GM23248 (cell line): ENCODE measurements around the gene GSTM5. TPM values are rescaled to one million over a fixed set of nuclear protein-coding genes. Genes with fewer than 3 reads are reported as not detected.
A peak's percentile ranks its signal among the peaks of the same experiment; 100 is the strongest.

Experiments
- DNase-seq: peaks from one replicate; pipeline ENCODE4 v3.0.0-alpha.2; 2015
- H2AFZ ChIP-seq: fragments of 200-600 bp; sonication (generic); 2 replicates; pipeline ENCODE4 v1.6.1; 2016; ENCODE audit warnings: antibody characterized with exemption
- H3F3A ChIP-seq: fragments of 200-600 bp; sonication (generic); 2 replicates; pipeline ENCODE4 v1.6.1; 2016; ENCODE audit warnings: mild to moderate bottlenecking, antibody characterized with exemption, mixed run types; ENCODE audit not compliant: insufficient read depth
- H3K27ac ChIP-seq: fragments of 200-600 bp; sonication (generic); 2 replicates; pipeline ENCODE4 v1.5.1; 2016; ENCODE audit warnings: mild to moderate bottlenecking
- H3K27me3 ChIP-seq: fragments of 200-600 bp; sonication (generic); replicated peaks from 2 replicates; pipeline ENCODE4 v1.6.1; 2016; ENCODE audit warnings: mild to moderate bottlenecking; ENCODE audit not compliant: insufficient read depth
- H3K36me3 ChIP-seq: fragments of 200-600 bp; sonication (generic); 2 replicates; pipeline ENCODE4 v1.6.1; 2016; ENCODE audit warnings: low read depth, mild to moderate bottlenecking
- H3K4me1 ChIP-seq: fragments of 200-600 bp; sonication (generic); 2 replicates; pipeline ENCODE4 v1.6.1; 2016; ENCODE audit warnings: mild to moderate bottlenecking; ENCODE audit not compliant: insufficient read depth
- H3K4me2 ChIP-seq: fragments of 200-600 bp; sonication (generic); one replicate; pipeline ENCODE4 v1.6.1; 2016; ENCODE audit warnings: mild to moderate bottlenecking; ENCODE audit not compliant: unreplicated experiment
- H3K4me3 ChIP-seq: fragments of 200-600 bp; sonication (generic); 2 replicates; pipeline ENCODE4 v1.5.1; 2016; ENCODE audit warnings: mild to moderate bottlenecking
- H3K79me2 ChIP-seq: fragments of 200-600 bp; sonication (generic); 2 replicates; pipeline ENCODE4 v1.6.1; 2016; ENCODE audit warnings: mild to moderate bottlenecking; ENCODE audit not compliant: insufficient read depth
- H3K9ac ChIP-seq: fragments of 200-600 bp; sonication (generic); 2 replicates; pipeline ENCODE4 v1.6.1; 2016; ENCODE audit warnings: mild to moderate bottlenecking
- H3K9me2 ChIP-seq: fragments of 200-600 bp; sonication (generic); 2 replicates; pipeline ENCODE4 v1.6.1; 2016; ENCODE audit warnings: mixed run types, mild to moderate bottlenecking, moderate library complexity; ENCODE audit not compliant: insufficient read depth
- H3K9me3 ChIP-seq: fragments of 200-600 bp; sonication (generic); one replicate; pipeline ENCODE4 v1.6.1; 2017; ENCODE audit warnings: low read depth
- H4K20me1 ChIP-seq: fragments of 200-600 bp; sonication (generic); 2 replicates; pipeline ENCODE4 v1.6.0; 2016; ENCODE audit not compliant: insufficient read depth
- EZH2 ChIP-seq: fragments of 200-600 bp; sonication (generic); IDR thresholded peaks from 2 replicates; pipeline ENCODE4 v1.6.1; 2018; ENCODE audit warnings: antibody characterized with exemption, mild to moderate bottlenecking; ENCODE audit not compliant: insufficient read depth, poor library complexity, severe bottlenecking
- EZH2phosphoT487 ChIP-seq: fragments of 200-600 bp; sonication (generic); IDR thresholded peaks from 2 replicates; pipeline ENCODE4 v1.6.1; 2018; ENCODE audit warnings: antibody characterized with exemption, moderate library complexity, mild to moderate bottlenecking, low read depth; ENCODE audit not compliant: insufficient read depth
- WGBS, 2 experiments: methylation state at CpG; one replicate each; pipeline ENCODE4 v1.1.6; 2015 to 2017; ENCODE audit warnings: low lambda C conversion rate in 2 of 2, low coverage in 1 of 2; ENCODE audit errors: missing lambda C conversion rate in 2 of 2; 5-methylcytosine and 5-hydroxymethylcytosine counted together
- in situ Hi-C: fragments of 300-500 bp; cut with MboI; formaldehyde crosslinking; loops from 2 replicates; pipeline ENCODE4 v1.15.0; 2020
- polyA plus RNA-seq: library from polyadenylated mRNA; unstranded; fragments of >200 nt; fragmentation: Nextera tagmentation; extraction: Ambion mirVana; gene quantifications from 2 replicates; pipeline ENCODE4 v1.2.1, GENCODE V29; 2016
- total RNA-seq: library from RNA; depleted of rRNA; stranded (reverse); fragments of >200 nt; shearing (Covaris generic); gene quantifications from 2 replicates; pipeline ENCODE4 v1.2.3, GENCODE V29; 2014

Gene GSTM5
- total and polyA plus RNA-seq, 2 experiments from 2014 or later = 2.4 to 2.5 TPM

DNA sequence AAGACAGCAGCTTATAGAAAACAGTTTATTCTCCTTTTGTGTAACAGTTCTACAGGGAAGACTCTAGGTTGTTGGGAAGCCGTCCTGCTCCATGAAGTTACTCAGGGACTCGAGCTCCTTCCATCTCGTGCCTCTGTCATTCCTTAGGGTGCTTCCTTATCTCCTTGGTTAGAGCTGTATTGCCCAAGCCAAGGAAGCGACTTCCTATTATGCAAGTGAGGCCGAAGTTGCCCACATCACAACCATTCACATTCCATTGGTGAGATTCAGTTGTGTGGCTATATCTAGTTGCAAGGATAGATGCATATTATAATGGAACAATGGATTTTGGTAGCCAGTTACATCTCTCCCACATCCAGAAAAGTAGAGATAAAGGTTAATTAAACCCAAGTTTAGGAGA is 9.0 kb downstream of the GSTM5 start:
- Histone ChIP-seq H3K36me3 (no peaks in the 10 kb centered on the region), H3K27me3 (no peaks in the 10 kb centered on the region), H3K4me1 (peaks cover 23% of the 10 kb centered on the region), H3K9ac (no peak overlapping the region), H2AFZ (no peak overlapping the region), H4K20me1 (no peaks in the 10 kb centered on the region), H3K4me3 (no peak overlapping the region), H3K9me3 (no peaks in the 10 kb centered on the region), H3K4me2 (no peak overlapping the region), H3K9me2 (no peaks in the 10 kb centered on the region), H3K79me2 (no peaks in the 10 kb centered on the region), H3F3A (peaks cover 19% of the 10 kb centered on the region), H3K27ac (no peak overlapping the region)
- peak; percentile 36 for DNase-seq
- in situ Hi-C loops = loop anchor here (10.0 kb wide), 1 partner anchor 176 kb away; the partner anchor contains the start of gene GNAI3
- TF ChIP-seq EZH2 (no peak), EZH2phosphoT487 (no peak)
- 79 to 84% methylated on average over 5 of the region's 5 CpGs for WGBS, 2 experiments

DNA sequence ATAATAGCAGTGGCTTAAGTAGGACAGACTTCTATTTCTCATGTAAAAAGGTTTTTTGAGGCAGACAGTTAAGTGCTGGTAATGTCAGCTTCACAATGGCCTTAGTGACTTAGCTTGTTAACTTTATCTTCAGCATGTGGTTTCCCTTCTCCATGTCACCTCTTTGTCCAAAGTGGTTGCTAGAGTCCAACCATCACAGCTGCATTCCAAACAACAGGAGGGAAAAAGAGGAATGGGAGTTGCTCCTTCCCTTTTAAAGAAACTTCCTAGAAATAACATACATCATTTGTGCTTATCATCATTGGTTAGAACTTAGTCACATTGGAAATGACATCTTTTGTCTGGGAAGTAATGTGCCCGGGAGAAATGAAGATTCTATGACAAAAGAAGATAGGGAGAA is 9.9 kb downstream of the GSTM5 start:
- no peak overlapping the region for H3K9ac ChIP-seq
- peaks cover 19% of the 10 kb centered on the region for H3F3A ChIP-seq
- no peak overlapping the region for H2AFZ ChIP-seq
- H3K4me3 ChIP-seq = no peak overlapping the region
- H3K27ac ChIP-seq = no peak overlapping the region
- no peaks in the 10 kb centered on the region for H3K27me3 ChIP-seq
- H3K79me2 ChIP-seq = no peaks in the 10 kb centered on the region
- DNase-seq = no peak
- no peaks in the 10 kb centered on the region for H3K36me3 ChIP-seq
- no peaks in the 10 kb centered on the region for H3K9me2 ChIP-seq
- H3K4me1 ChIP-seq = peaks cover 23% of the 10 kb centered on the region
- H3K9me3 ChIP-seq = no peaks in the 10 kb centered on the region
- WGBS, 2 experiments = 96 to 100% methylated on average over 1 of the region's 1 CpG
- TF ChIP-seq EZH2 (no peak), EZH2phosphoT487 (no peak)
- in situ Hi-C loops = loop anchor here (10.0 kb wide), 1 partner anchor 177 kb away; the partner anchor contains the start of gene GNAI3
- H3K4me2 ChIP-seq = no peak overlapping the region
- no peaks in the 10 kb centered on the region for H4K20me1 ChIP-seq

DNA sequence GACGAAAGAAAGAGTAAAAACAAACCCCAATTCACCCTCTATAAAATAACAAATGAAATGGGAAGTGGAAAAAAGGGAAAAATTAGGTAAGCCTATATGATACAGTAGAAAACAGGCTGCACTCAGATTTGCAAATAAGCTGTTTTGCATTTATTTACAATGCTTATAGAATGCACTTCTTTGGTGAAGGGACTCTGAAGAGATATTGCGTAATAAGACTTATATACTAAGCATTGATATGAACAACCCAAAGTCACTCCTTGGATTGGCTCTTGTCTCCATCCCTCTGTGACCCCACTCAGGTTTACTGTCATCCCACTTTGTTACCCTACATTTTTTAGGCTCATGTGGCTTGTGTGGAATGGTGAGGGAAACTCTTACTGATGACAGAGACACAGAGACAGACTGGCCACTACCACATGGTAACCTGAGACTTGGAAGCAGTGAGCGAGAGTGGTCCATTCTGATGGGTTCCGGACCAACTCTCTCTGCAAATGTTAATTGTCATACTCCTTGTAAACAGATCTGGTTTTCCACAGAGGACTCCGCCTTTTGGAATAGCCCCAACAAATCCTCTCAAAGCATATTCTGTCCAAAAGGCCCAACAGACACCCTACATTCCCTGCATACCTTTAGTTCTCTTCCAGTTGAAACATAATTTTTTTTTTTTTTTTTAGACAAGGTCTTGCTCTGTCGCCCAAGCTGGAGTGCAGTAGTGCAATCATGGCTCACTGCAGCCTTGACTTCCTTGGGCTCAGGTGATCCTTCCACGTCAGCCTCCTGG is 11.0 kb downstream of the GSTM5 start:
- Histone ChIP-seq H3F3A (peaks cover 19% of the 10 kb centered on the region), H3K79me2 (no peaks in the 10 kb centered on the region), H3K27ac (no peak overlapping the region), H3K9me3 (no peaks in the 10 kb centered on the region), H3K9ac (no peak overlapping the region), H3K4me2 (no peak overlapping the region), H3K9me2 (no peaks in the 10 kb centered on the region), H3K36me3 (no peaks in the 10 kb centered on the region), H4K20me1 (no peaks in the 10 kb centered on the region), H3K27me3 (no peaks in the 10 kb centered on the region), H2AFZ (0 out of 2 replicates have a peak overlapping the region, but pooled peaks have one; percentile 47), H3K4me1 (peaks cover 23% of the 10 kb centered on the region), H3K4me3 (no peak overlapping the region)
- in situ Hi-C loops = loop anchor here (10.0 kb wide), 1 partner anchor 178 kb away; the partner anchor contains the start of gene GNAI3
- WGBS, 2 experiments = 66 to 71% methylated on average over 7 of the region's 7 CpGs
- TF ChIP-seq EZH2phosphoT487 (no peak), EZH2 (no peak)
- DNase-seq = peak; percentile 21

DNA sequence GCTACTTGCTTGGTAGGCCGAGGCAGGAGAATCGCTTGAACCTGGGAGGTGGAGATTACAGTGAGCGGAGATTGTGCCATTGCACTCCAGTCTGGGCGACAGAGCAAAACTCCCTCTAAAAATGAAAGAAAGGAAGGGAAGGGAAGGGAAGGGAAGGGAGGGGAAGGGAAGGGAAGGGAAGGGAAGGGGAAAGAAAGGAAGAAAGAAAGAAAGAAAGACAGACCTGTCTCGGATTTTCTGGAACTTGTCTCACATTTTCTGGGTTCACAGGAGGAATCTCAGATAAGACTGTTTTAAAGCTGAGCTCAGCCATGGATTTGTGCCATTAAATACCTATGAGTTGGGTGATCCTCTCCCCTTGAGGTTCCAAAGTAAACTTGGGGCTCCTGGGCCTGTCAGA is 12.9 kb downstream of the GSTM5 start:
- no peaks in the 10 kb centered on the region for H4K20me1 ChIP-seq
- H2AFZ ChIP-seq = no peak overlapping the region
- H3K27ac ChIP-seq = no peak overlapping the region
- H3K9me3 ChIP-seq = no peaks in the 10 kb centered on the region
- DNase-seq = no peak
- H3K27me3 ChIP-seq = no peaks in the 10 kb centered on the region
- H3K4me3 ChIP-seq = no peak overlapping the region
- no peaks in the 10 kb centered on the region for H3K79me2 ChIP-seq
- H3K4me2 ChIP-seq = no peak overlapping the region
- WGBS, 2 experiments = 84 to 92% methylated on average over 4 to 5 of the region's 5 CpGs
- H3K9me2 ChIP-seq = no peaks in the 10 kb centered on the region
- H3K9ac ChIP-seq = no peak overlapping the region
- H3K36me3 ChIP-seq = no peaks in the 10 kb centered on the region
- H3K4me1 ChIP-seq = peaks cover 8% of the 10 kb centered on the region
- in situ Hi-C loops = loop anchor here (10.0 kb wide), 1 partner anchor 180 kb away; the partner anchor contains the start of gene GNAI3
- peaks cover 1% of the 10 kb centered on the region for H3F3A ChIP-seq
- TF ChIP-seq EZH2 (no peak), EZH2phosphoT487 (no peak)
